ENCODE results near the gene RSRC2.
"Not testable (repeated sequence)": the region's sequence is repeated elsewhere in the genome, so short reads cannot be mapped to it uniquely, and the experiment has no call there.

RSRC2 gene, protein sequence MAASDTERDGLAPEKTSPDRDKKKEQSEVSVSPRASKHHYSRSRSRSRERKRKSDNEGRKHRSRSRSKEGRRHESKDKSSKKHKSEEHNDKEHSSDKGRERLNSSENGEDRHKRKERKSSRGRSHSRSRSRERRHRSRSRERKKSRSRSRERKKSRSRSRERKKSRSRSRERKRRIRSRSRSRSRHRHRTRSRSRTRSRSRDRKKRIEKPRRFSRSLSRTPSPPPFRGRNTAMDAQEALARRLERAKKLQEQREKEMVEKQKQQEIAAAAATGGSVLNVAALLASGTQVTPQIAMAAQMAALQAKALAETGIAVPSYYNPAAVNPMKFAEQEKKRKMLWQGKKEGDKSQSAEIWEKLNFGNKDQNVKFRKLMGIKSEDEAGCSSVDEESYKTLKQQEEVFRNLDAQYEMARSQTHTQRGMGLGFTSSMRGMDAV

GRCh38 chr12:122526683-122527477 is at the start of gene RSRC2, which contains the start of gene KNTC1:
Gene RSRC2 (minus strand): TSS chr12:122526936. CDS start chr12:122526853, 83 bp downstream.
Gene KNTC1 (plus strand): TSS chr12:122527249. CDS start chr12:122530064, 2,815 bp downstream.
- DNase-seq, result peak; percentile 100

DNA sequence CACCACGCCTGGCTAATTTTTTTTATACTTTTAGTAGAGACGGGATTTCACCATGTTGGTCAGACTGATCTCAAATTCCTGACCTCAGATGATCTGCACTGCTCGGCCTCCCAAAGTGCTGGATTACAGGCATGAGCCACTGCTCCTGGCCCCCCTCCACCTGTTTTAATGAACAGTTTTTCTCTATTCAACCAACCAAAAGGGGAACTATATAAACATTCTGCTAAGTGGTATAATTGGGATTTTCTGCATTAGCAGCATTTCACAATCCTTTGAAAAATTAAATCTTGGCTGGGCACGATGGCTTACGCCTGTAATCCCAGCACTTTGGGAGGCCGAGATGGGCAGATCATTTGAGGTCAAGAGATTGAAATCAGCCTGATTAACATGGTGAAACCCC is 45.1 kb upstream of the RSRC2 start:
- no peak for DNase-seq

- not testable (repeated sequence) for DNase-seq
These were observed 43.3 kb upstream of the RSRC2 start for GRCh38 chr12:122570006-122570405.

DNA sequence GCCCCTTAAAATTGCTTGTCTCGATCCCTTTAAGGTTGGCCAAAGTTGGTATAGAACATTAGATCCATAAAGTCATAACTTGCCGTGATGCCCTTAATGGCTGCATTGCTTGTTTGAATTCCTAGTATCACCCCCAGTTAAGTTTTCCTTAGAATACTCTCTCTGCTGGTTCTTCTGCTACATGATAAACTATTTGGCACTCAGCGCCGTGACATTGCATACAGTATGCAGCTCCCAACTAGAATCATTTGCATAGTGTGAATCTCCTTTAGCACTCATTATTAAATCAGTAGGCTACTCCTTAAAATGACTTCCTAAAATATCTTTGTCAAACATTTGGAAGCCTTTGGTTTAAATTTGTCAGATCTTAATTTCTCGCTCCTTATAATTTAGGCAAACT is 42.6 kb upstream of the RSRC2 start:
- no peak for DNase-seq

DNA sequence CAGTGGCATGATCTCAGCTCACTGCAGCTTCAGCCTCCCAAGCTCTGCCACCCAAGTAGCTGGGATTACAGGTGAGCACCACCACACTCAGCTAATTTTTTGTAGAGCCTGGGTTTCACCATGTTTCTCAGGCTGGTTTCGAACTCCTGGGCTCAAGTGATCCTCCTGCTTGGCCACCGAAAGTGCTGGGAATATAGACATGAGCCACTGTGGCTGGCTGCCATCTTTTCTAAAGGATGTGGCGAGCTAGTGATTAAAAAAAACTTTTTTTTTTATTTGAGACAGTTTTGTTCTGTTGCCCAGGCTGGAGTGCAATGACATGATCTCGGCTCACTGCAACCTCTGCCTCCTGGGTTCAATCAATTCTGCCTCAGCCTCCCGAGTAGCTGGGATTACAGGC is 40.1 kb upstream of the RSRC2 start:
- DNase-seq, result not testable (repeated sequence)

DNA sequence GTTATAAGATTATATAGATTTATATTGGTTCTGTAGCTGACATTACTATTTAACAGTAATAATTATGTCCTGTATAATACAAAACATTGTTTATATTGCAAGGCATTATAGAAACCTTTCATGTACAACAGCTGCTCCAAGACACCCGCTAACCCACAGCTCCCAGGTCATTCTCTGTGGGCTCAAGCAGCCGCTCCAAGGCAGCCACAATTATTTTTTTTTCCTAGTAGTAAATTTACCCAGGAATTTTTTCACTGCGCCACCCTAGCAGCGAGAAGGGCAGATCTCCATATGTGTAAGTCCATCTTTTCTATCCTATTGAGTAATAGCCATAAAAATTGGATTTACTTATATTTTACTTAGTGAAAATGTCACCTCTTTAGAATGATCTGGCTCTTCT is 36.6 kb upstream of the RSRC2 start:
- DNase-seq, result no peak

GRCh38 chr12:122560138-122560537 is 33.4 kb upstream of the RSRC2 start:
- DNase-seq, result no peak

DNA sequence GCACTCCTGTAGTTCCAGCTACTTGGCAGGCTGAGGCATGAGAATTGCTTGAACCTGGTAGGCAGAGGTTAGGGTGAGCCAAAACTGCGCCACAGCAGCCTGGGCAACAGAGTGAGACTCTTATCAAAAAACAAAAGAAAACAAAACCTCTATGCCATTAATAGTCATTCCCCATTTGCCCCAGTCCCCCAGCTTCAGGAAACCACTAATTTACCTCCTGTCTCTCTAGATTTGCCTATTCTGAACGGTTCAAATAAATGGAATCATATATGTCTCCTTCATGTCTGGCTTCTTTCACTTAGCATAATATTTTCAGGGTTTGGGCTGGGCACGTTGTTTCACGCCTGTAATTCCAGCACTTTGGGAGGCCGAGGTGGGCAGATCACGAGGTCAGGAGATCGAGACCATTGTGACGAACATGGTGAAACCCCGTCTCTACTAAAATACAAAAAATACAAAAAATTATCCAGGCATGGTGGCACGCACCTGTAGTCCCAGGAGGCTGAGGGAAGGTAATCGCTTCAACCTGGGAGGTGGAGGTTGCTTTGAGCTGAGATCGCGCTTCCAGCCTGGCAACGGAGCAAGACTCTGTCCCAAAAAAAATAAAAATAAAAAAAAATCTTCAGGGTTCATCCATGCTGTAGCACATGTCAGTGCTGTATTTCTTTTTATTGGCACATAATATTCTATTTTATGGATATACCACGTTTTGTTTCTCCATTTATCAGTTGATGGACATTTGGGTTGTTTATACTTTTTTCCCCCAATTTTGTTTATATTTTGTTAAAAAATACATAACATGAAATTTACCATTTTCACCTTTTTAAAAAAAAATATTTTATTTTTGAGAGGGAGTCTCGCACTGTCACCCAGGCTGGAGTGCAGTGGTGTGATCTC is 32.3 kb upstream of the RSRC2 start:
- no peak for DNase-seq

DNA sequence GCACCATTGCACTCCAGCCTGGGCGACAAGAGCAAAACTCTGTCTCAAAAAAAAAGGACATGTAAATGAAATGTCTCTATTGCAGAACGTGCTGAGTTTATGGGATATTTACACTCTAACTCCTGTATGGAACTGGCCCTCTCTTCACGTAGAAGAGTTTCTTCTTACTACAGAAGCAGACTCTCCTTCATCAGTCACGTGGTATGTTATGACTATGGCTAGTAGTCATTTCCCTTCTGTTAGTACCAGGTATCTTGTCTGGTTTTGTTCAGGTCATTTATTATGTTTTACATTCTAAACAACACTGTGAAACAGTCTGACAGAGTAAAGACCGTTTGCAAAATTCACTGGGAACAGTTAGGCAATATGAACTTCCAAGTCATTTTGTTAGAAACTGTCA is 20.6 kb upstream of the RSRC2 start:
- DNase-seq, result no peak

GRCh38 chr12:122545855-122546254 is 19.1 kb upstream of the RSRC2 start:
- no peak for DNase-seq

DNA sequence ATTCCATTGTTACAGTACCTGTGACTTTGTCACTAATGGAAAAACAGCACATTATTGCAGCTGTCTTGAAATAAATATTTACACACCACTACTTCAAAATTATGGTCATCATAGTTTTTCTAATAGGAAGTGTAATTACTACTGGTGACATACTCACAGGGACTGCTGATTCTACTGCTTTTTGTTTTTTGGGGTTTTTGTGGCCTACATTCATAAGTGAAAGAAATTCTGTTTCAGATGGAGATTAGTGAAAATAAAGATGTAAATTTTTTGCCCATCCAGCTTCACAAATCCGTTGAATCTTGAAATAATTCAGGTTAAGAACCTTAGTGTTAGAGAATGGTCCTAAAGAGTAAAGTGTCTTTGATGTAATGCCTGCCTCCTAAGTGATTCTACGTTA is 17.8 kb upstream of the RSRC2 start:
- DNase-seq, result no peak

- DNase-seq, result no peak
These were observed 11.8 kb upstream of the RSRC2 start for GRCh38 chr12:122538496-122538895.

DNA sequence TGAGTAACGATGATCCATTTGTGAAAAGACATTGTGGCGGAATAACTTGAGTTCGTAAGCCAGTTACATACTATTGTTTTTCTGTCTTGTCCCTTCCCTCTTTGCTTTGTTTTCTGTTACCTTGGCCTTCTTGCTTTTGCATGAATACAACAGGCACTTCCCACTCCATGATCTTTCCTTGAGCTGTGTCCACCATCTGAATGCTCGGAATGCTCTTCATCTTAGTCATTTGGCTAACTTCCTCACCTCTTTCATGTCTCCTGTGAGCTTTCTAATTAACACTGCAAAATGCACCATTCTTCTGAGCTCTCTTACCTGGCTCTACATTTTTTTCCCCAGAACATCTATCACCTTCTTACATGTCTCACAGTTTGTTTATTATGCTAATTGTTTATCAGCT is 10.3 kb upstream of the RSRC2 start:
- no peak for DNase-seq

DNA sequence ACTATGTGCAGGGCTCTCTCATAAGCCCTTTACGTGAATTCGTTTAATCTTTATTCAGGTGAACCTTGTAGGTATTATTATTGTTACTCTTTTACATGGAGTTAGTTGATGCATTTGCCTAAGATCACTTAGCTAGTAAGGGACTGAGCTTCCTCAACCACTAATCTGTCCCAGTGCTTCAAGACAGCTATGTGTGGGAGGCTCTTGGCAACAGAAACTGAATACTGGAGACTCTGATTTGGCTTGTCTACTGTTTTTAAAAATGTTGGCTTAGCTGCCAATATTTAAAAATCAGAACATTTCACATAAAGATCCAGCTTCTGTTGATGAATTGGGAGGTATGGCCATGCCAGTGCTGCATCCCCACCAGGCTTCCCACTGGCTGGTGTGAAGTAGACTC is 7.1 kb upstream of the RSRC2 start:
- DNase-seq, result no peak

- no peak for DNase-seq
These were observed 2.3 kb upstream of the RSRC2 start for GRCh38 chr12:122528992-122529391.

DNA sequence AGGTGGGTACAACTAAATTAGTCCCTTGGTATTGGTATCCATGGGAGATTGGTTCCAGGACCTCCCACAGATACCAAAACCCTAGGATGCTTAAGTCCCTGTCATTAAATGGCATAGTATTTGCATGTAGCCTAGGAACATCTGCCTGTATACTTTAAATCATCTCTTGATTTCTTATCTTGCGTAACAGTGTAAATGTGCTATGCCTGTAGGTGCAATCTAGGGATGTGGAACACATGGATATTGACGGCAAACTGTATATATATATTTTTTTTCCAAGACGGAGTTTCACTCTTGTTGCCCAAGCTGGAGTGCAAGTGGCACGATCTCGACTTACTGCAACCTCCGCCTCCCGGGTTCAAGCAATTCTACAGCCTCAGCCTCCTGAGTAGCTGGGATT is 1.8 kb upstream of the RSRC2 start:
- no peak for DNase-seq

DNA sequence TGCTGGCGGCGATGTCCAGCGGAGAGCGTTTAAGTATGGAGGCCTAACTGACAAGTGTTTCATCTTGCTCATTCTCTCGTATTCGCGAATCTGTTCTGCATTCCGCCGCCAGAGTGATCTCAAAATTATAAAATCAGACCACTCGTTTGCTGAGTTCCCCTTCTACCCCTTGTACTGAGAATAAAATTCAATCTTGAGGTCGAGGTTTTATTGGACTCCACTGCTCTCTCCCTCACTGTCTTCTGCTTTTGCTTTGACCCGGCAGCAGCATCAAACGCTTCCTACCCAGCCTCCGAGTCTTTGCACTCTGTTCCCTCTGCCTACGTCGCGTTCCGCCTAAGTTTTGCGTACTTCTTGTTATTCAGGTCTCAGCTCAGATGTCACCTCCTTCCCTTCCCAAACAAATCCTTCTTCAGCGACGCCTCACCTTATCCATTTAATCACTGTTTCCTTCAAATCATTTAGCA is 775 bp upstream of the RSRC2 start:
- peak; percentile 65 for DNase-seq

DNA sequence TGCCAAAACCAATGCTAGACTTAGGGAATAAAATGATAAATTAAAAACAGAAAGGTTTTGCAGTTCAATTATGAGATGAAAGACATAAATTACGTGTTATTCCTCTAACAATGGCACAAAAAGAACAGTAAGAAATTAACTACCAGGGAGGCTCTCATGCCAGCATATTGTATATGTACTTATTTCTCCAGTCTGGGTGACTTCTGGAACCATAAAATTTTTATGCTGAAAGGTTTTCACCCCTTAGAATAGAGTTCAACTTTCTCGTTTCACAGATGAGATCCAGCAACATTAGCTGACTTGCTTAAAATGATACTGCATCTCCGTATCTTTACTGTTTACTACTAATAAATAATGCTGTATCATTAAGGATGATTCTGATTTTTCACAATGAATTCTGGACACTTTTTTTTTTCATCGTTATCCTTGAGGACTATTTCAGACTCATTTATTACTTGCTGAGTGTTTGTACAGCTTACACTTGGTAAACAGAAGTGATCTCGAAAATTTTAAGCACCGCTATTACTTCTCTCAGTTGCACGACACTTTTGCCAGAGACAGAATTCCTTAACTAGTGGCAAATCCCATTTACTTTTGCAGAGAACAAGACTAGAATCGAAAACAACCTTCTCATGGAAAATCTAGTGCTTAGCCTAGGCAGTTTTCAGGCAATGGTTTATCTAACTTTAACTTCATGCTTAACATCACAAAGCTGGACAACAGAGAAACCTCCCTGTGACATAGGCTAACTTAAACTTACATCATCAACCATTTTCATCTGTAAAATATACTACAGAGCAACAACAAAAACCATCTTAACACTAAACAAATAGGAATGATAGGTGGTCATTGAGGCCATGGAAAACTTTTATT is 2.7 kb downstream of the RSRC2 start:
- no peak for DNase-seq

- DNase-seq, result no peak
These were observed 3.5 kb downstream of the RSRC2 start for GRCh38 chr12:122523280-122523679.

DNA sequence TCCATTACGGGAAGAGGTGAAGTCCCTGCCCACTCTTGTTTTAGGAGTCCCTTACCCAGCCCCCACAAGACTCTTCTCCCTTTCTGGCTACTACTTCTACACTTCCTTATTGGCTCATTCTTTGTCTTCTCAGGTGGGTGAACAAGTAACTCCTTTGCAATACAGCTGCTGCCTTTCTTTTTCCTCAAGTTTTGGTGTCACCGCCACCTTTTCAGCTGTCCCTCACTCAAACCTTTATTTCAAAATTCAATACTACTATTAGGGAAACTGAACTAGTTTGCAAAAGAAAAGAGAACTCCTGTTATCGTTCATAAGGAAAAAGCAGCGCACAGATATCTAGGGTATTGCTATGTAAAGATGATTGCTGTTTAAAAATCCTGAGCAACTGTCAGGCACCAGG is 6.1 kb downstream of the RSRC2 start:
- no peak for DNase-seq

DNA sequence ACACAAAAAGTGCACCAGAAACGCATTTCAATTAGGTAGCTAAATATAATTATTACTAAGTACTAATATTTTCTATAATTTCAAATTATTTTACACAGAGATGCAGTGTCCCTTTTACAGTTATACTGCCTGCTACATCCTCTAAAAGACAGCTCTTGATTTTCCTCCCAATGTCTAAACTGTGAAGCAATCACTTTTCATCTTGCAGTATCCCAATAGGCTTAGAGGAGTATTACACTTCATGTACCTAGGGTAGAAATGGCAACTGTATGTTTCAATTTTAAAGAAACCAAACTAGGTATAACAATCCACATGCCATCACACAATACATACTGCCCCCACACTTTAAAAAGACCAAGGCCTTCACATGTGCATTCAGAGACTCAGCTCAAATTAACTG is 7.3 kb downstream of the RSRC2 start:
- no peak for DNase-seq

GRCh38 chr12:122518908-122519307 is 7.8 kb downstream of the RSRC2 start:
- no peak for DNase-seq

Data from NCI-H69 (cell line).